ENCODE data around the gene FBXO4. TPM values are rescaled to one million over a fixed set of nuclear protein-coding genes. Genes with fewer than 3 reads are reported as not detected.

Gene FBXO4
- total RNA-seq (2022; extraction: Qiagen RNA extraction; ENCODE audit: low read depth), result 5.9 to 8.2 TPM (median 6.7 TPM) in 5 replicates

GRCh38 chr5:41924872-41925554, at the start of gene FBXO4:
TSS of gene FBXO4 (plus strand) at chr5:41925281. CDS start at chr5:41925310, 29 bp downstream.

GRCh38 chr5:41903892-41904799, 20.9 kb upstream of the FBXO4 start, which contains the start of gene RIMOC1:
TSS of gene RIMOC1 (plus strand) at chr5:41904344. CDS start at chr5:41904368, 24 bp downstream.

Other genes with a start within 250 kb of the FBXO4 start
- gene OXCT1, start 54.9 kb upstream of the FBXO4 start, total RNA-seq (2022; extraction: Qiagen RNA extraction; ENCODE audit: low read depth), result 2.5 to 3.8 TPM (median 3.4 TPM) in 5 replicates
- 10.7 to 14.8 TPM (median 12.5 TPM) in 5 replicates for gene RIMOC1, start 20.9 kb upstream of the FBXO4 start, total RNA-seq (2022; extraction: Qiagen RNA extraction; ENCODE audit: low read depth)